Measurements from ENCODE around the gene BTBD9.

The BTBD9 gene

GRCh38 chr6:38192487-38192886, 447.2 kb downstream of the BTBD9 start:
- Histone ChIP-seq H3K4me3 (replicated peaks; ENCODE audit: low read depth, low read length) (no peak overlapping the region), H3K27me3 (replicated peaks; ENCODE audit: control insufficient read depth, insufficient read depth, low read length) (no peaks in the 10 kb centered on the region), H3K36me3 (ENCODE audit: control insufficient read depth, insufficient read depth, low read length) (no peaks in the 10 kb centered on the region)
- no peak for TF ChIP-seq CTCF (IDR thresholded peaks at IDR 0.05; ENCODE audit: insufficient read depth, low read length, poor library complexity, severe bottlenecking)
- DNase-seq (ENCODE audit: extremely low read depth, insufficient read length): no peak

- TF ChIP-seq CTCF (IDR thresholded peaks at IDR 0.05; ENCODE audit: insufficient read depth, low read length, poor library complexity, severe bottlenecking): no peak
- Histone ChIP-seq H3K4me3 (replicated peaks; ENCODE audit: low read depth, low read length) (no peak overlapping the region), H3K36me3 (ENCODE audit: control insufficient read depth, insufficient read depth, low read length) (no peaks in the 10 kb centered on the region), H3K27me3 (replicated peaks; ENCODE audit: control insufficient read depth, insufficient read depth, low read length) (no peaks in the 10 kb centered on the region)
- no peak for DNase-seq (ENCODE audit: extremely low read depth, insufficient read length)
Measured at GRCh38 chr6:38192011-38192410, 447.7 kb downstream of the BTBD9 start.

GRCh38 chr6:38191418-38191817, 448.3 kb downstream of the BTBD9 start:
- Histone ChIP-seq H3K27me3 (replicated peaks; ENCODE audit: control insufficient read depth, insufficient read depth, low read length) (no peaks in the 10 kb centered on the region), H3K4me3 (replicated peaks; ENCODE audit: low read depth, low read length) (no peak overlapping the region), H3K36me3 (ENCODE audit: control insufficient read depth, insufficient read depth, low read length) (no peaks in the 10 kb centered on the region)
- no peak for TF ChIP-seq CTCF (IDR thresholded peaks at IDR 0.05; ENCODE audit: insufficient read depth, low read length, poor library complexity, severe bottlenecking)
- DNase-seq (ENCODE audit: extremely low read depth, insufficient read length): no peak

GRCh38 chr6:38188677-38189335, 450.9 kb downstream of the BTBD9 start:
- Histone ChIP-seq H3K4me3 (replicated peaks; ENCODE audit: low read depth, low read length) (no peak overlapping the region), H3K36me3 (ENCODE audit: control insufficient read depth, insufficient read depth, low read length) (no peaks in the 10 kb centered on the region), H3K27me3 (replicated peaks; ENCODE audit: control insufficient read depth, insufficient read depth, low read length) (no peaks in the 10 kb centered on the region)
- DNase-seq (ENCODE audit: extremely low read depth, insufficient read length): no peak
- no peak for TF ChIP-seq CTCF (IDR thresholded peaks at IDR 0.05; ENCODE audit: insufficient read depth, low read length, poor library complexity, severe bottlenecking)

GRCh38 chr6:38187811-38188590, 451.7 kb downstream of the BTBD9 start:
- DNase-seq (ENCODE audit: extremely low read depth, insufficient read length): no peak
- no peaks in the 10 kb centered on the region for H3K36me3 ChIP-seq (ENCODE audit: control insufficient read depth, insufficient read depth, low read length)
- H3K27me3 ChIP-seq (replicated peaks; ENCODE audit: control insufficient read depth, insufficient read depth, low read length): no peaks in the 10 kb centered on the region
- H3K4me3 ChIP-seq (replicated peaks; ENCODE audit: low read depth, low read length): no peak overlapping the region
- no peak for TF ChIP-seq CTCF (IDR thresholded peaks at IDR 0.05; ENCODE audit: insufficient read depth, low read length, poor library complexity, severe bottlenecking)

Measured in GM06990 (cell line).